Measurements from ENCODE around the gene FREM2.
A peak's percentile ranks its signal among the peaks of the same experiment; 100 is the strongest.

FREM2 gene

GRCh38 chr13:38777347-38778119, 90.7 kb downstream of the FREM2 start:
- no peak for TF ChIP-seq JUND (IDR thresholded peaks at IDR 0.05; ENCODE audit: low read depth)
- in situ Hi-C loops (cut with HindIII; ENCODE audit: low pct_unique_long_range_greater_than_20kb, low sequenced_read_pairs), result no loop called here
- DNase-seq (ENCODE audit: low read depth in 1 of 2, low spot score in 1 of 2), result no peak

- DNase-seq (ENCODE audit: low read depth in 1 of 2, low spot score in 1 of 2), result no peak
- TF ChIP-seq JUND (IDR thresholded peaks at IDR 0.05; ENCODE audit: low read depth), result no peak
- in situ Hi-C loops (cut with HindIII; ENCODE audit: low pct_unique_long_range_greater_than_20kb, low sequenced_read_pairs), result no loop called here
Observed at GRCh38 chr13:38781539-38781938, 94.7 kb downstream of the FREM2 start.

GRCh38 chr13:38784036-38784880, 97.4 kb downstream of the FREM2 start:
- in situ Hi-C loops (cut with HindIII; ENCODE audit: low pct_unique_long_range_greater_than_20kb, low sequenced_read_pairs), result no loop called here
- no peak for DNase-seq (ENCODE audit: low read depth in 1 of 2, low spot score in 1 of 2)

GRCh38 chr13:38785042-38785441, 98.2 kb downstream of the FREM2 start:
- in situ Hi-C loops (cut with HindIII; ENCODE audit: low pct_unique_long_range_greater_than_20kb, low sequenced_read_pairs), result no loop called here
- DNase-seq (ENCODE audit: low read depth in 1 of 2, low spot score in 1 of 2), result no peak
- no peak for TF ChIP-seq JUND (IDR thresholded peaks at IDR 0.05; ENCODE audit: low read depth)

More at GRCh38 chr13:38784036-38784880, 97.4 kb downstream of the FREM2 start:
- TF ChIP-seq JUND (IDR thresholded peaks at IDR 0.05; ENCODE audit: low read depth), result no peak

- no peak for TF ChIP-seq JUND (IDR thresholded peaks at IDR 0.05; ENCODE audit: low read depth)
- no peak for DNase-seq (ENCODE audit: low read depth in 1 of 2, low spot score in 1 of 2)
- in situ Hi-C loops (cut with HindIII; ENCODE audit: low pct_unique_long_range_greater_than_20kb, low sequenced_read_pairs), result no loop called here
Observed at GRCh38 chr13:38785490-38785889, 98.6 kb downstream of the FREM2 start.

GRCh38 chr13:38787550-38787949, 100.7 kb downstream of the FREM2 start:
- TF ChIP-seq JUND (IDR thresholded peaks at IDR 0.05; ENCODE audit: low read depth), result no peak
- in situ Hi-C loops (cut with HindIII; ENCODE audit: low pct_unique_long_range_greater_than_20kb, low sequenced_read_pairs), result no loop called here
- DNase-seq (ENCODE audit: low read depth in 1 of 2, low spot score in 1 of 2), result no peak

- DNase-seq (ENCODE audit: low read depth in 1 of 2, low spot score in 1 of 2), result no peak
- in situ Hi-C loops (cut with HindIII; ENCODE audit: low pct_unique_long_range_greater_than_20kb, low sequenced_read_pairs), result no loop called here
- no peak for TF ChIP-seq JUND (IDR thresholded peaks at IDR 0.05; ENCODE audit: low read depth)
Observed at GRCh38 chr13:38796890-38797289, 110.0 kb downstream of the FREM2 start.

GRCh38 chr13:38803531-38803930, 116.7 kb downstream of the FREM2 start:
- in situ Hi-C loops (cut with HindIII; ENCODE audit: low pct_unique_long_range_greater_than_20kb, low sequenced_read_pairs), result no loop called here
- DNase-seq (ENCODE audit: low read depth in 1 of 2, low spot score in 1 of 2), result no peak
- TF ChIP-seq JUND (IDR thresholded peaks at IDR 0.05; ENCODE audit: low read depth), result no peak

- in situ Hi-C loops (cut with HindIII; ENCODE audit: low pct_unique_long_range_greater_than_20kb, low sequenced_read_pairs), result no loop called here
- no peak for DNase-seq (ENCODE audit: low read depth in 1 of 2, low spot score in 1 of 2)
- no peak for TF ChIP-seq JUND (IDR thresholded peaks at IDR 0.05; ENCODE audit: low read depth)
Observed at GRCh38 chr13:38804061-38804460, 117.2 kb downstream of the FREM2 start.

GRCh38 chr13:38804536-38804935, 117.7 kb downstream of the FREM2 start:
- DNase-seq (ENCODE audit: low read depth in 1 of 2, low spot score in 1 of 2), result no peak
- no peak for TF ChIP-seq JUND (IDR thresholded peaks at IDR 0.05; ENCODE audit: low read depth)

GRCh38 chr13:38814331-38814730, 127.5 kb downstream of the FREM2 start:
- no peak for TF ChIP-seq JUND (IDR thresholded peaks at IDR 0.05; ENCODE audit: low read depth)
- DNase-seq (ENCODE audit: low read depth in 1 of 2, low spot score in 1 of 2), result peak in 1 of 2 experiments; percentile 10
- in situ Hi-C loops (cut with HindIII; ENCODE audit: low pct_unique_long_range_greater_than_20kb, low sequenced_read_pairs), result no loop called here

More at GRCh38 chr13:38804536-38804935, 117.7 kb downstream of the FREM2 start:
- in situ Hi-C loops (cut with HindIII; ENCODE audit: low pct_unique_long_range_greater_than_20kb, low sequenced_read_pairs), result no loop called here

GRCh38 chr13:38819053-38819452, 132.2 kb downstream of the FREM2 start:
- TF ChIP-seq JUND (IDR thresholded peaks at IDR 0.05; ENCODE audit: low read depth), result no peak
- no peak for DNase-seq (ENCODE audit: low read depth in 1 of 2, low spot score in 1 of 2)
- in situ Hi-C loops (cut with HindIII; ENCODE audit: low pct_unique_long_range_greater_than_20kb, low sequenced_read_pairs), result no loop called here

- in situ Hi-C loops (cut with HindIII; ENCODE audit: low pct_unique_long_range_greater_than_20kb, low sequenced_read_pairs), result no loop called here
- DNase-seq (ENCODE audit: low read depth in 1 of 2, low spot score in 1 of 2), result no peak
- no peak for TF ChIP-seq JUND (IDR thresholded peaks at IDR 0.05; ENCODE audit: low read depth)
Observed at GRCh38 chr13:38819596-38819995, 132.7 kb downstream of the FREM2 start.
